ENCODE data around the gene DCD. TPM values are rescaled to one million over a fixed set of nuclear protein-coding genes. Genes with fewer than 3 reads are reported as not detected.

DCD gene
- total RNA-seq, 1 donor from 2014 or later, result not detected

DNA sequence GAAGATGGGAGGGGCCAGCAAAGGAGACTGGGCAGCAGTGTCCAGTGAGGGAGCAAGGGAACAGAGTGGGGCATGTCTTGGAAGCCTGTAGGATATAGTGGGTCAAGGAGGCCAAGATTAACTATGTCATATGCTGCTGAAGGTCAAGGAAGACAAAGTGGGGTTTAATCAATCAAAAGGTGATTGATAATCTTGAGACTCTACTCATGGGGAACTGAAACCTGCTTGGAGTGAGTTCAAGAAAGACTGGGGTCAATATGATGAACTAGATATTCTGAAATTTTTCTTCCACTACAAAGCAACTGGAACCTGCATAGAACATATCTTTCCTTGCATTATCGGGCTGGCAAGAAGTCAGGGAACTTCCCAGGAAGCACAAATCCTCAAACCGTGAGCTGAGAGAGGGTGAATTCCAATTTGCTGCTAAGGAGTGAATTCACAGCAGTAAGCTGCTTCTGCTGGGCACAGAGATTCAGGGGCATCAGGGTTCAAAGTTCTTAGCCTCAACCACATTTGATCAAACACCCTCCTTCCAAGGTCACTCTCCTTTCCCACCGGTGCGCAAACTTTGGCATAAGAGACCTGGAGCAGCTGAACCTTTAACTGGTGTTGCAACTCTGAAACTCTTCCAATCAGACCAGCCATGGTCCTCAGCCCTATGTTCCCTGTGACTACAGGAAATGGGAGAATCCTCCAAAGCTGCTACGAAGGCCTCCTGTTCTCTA, 40.3 kb upstream of the DCD start:
- H3K36me3 Mint-ChIP-seq (ENCODE audit: unreplicated experiment), result peaks cover 4% of the 10 kb centered on the region
- peaks cover 4% of the 10 kb centered on the region for H3K27me3 Mint-ChIP-seq (ENCODE audit: unreplicated experiment)
- peaks cover 9% of the 10 kb centered on the region for H3K4me1 Mint-ChIP-seq (ENCODE audit: low read depth, unreplicated experiment)
- H3K27ac Mint-ChIP-seq (ENCODE audit: unreplicated experiment), result no peak overlapping the region
- H3K9me3 Mint-ChIP-seq (ENCODE audit: unreplicated experiment), result peaks cover 1% of the 10 kb centered on the region
- TF ChIP-seq, protein P1, sequence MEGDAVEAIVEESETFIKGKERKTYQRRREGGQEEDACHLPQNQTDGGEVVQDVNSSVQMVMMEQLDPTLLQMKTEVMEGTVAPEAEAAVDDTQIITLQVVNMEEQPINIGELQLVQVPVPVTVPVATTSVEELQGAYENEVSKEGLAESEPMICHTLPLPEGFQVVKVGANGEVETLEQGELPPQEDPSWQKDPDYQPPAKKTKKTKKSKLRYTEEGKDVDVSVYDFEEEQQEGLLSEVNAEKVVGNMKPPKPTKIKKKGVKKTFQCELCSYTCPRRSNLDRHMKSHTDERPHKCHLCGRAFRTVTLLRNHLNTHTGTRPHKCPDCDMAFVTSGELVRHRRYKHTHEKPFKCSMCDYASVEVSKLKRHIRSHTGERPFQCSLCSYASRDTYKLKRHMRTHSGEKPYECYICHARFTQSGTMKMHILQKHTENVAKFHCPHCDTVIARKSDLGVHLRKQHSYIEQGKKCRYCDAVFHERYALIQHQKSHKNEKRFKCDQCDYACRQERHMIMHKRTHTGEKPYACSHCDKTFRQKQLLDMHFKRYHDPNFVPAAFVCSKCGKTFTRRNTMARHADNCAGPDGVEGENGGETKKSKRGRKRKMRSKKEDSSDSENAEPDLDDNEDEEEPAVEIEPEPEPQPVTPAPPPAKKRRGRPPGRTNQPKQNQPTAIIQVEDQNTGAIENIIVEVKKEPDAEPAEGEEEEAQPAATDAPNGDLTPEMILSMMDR (IDR thresholded peaks at IDR 0.05; ENCODE audit: partially characterized antibody, unreplicated experiment), result no peak
- no peak overlapping the region for H3K4me3 Mint-ChIP-seq (ENCODE audit: unreplicated experiment)
- DNase-seq, result no peak

DNA sequence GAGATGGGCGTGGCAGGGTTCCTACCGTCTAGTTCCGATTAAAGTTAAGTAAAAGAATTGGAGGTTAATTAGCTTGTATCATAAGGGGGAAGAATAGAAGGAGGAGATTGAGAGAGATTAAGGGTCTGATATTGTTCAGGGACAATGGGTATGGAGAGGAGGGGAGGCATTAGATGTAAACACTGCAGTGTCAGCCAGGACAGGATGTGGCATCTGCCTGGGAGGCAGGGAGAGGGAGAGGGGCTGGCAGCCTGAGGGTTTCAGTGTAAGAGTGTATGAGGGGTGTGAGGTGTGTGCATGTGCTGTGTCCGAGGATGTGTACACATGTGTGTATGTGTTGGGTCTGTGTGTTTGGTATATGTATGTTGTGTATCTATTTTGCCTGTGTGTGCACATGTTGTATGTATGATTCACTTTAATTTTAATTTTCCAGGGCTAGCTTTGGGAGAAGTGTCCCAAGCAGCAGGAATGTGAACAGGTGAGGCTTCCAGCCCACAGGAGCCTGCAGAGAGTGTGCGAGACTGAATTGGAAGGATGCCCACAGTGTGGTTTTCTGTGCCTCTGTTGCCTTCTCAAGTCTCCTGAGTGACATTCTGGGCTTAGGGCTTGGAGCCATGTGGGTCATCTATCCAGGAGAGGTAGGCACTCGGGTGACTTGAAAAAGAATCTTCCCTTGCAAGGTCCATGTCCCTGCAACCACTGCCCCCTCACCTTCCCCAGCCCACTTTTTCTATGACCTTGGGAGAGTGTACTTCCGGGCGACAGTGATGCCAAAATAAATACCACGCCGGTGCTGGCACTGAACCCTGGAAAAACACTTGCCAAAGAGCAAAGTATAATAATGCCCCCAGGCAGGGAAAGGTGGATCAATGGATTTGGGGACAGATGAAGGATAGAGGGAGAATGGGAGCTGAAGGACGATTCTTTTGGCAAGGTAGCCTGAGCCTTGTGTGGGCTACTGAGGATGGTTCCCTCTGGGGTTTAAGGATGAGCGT, 36.8 kb upstream of the DCD start:
- H3K9me3 Mint-ChIP-seq (ENCODE audit: unreplicated experiment), result peaks cover 1% of the 10 kb centered on the region
- H3K4me3 Mint-ChIP-seq (ENCODE audit: unreplicated experiment), result no peak overlapping the region

DNA sequence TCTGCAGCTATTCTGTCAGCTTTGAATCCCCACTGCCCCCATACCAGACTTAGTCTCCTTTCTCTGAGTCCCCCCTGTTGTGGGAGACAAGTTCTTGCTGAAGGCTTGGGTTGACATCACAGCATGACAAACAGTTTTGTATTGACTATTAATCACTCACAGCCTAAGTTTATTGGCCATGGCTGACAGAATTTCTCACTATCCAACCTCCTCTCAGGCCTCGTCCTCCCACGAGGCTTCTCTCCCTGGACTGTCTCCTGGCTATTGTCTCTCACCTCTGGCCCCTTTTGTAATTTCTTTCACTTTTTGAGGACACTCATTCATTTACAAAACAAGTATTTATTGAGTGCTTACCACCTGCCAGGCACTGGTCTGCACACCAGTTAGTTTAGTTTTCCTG, 35.2 kb upstream of the DCD start:
- no peak for DNase-seq
- Mint-ChIP-seq H3K4me1 (ENCODE audit: low read depth, unreplicated experiment) (peaks cover 14% of the 10 kb centered on the region), H3K27ac (ENCODE audit: unreplicated experiment) (no peak overlapping the region), H3K36me3 (ENCODE audit: unreplicated experiment) (peaks cover 4% of the 10 kb centered on the region), H3K4me3 (ENCODE audit: unreplicated experiment) (no peak overlapping the region), H3K9me3 (ENCODE audit: unreplicated experiment) (peaks cover 1% of the 10 kb centered on the region), H3K27me3 (ENCODE audit: unreplicated experiment) (peaks cover 4% of the 10 kb centered on the region)
- TF ChIP-seq, protein P1 (IDR thresholded peaks at IDR 0.05; ENCODE audit: partially characterized antibody, unreplicated experiment), result no peak

More for the DNA sequence above, 36.8 kb upstream of the DCD start:
- Mint-ChIP-seq H3K4me1 (ENCODE audit: low read depth, unreplicated experiment) (peaks cover 14% of the 10 kb centered on the region), H3K27me3 (ENCODE audit: unreplicated experiment) (peaks cover 4% of the 10 kb centered on the region), H3K27ac (ENCODE audit: unreplicated experiment) (no peak overlapping the region), H3K36me3 (ENCODE audit: unreplicated experiment) (peaks cover 4% of the 10 kb centered on the region)
- DNase-seq, result no peak
- TF ChIP-seq, protein P1 (IDR thresholded peaks at IDR 0.05; ENCODE audit: partially characterized antibody, unreplicated experiment), result no peak

DNA sequence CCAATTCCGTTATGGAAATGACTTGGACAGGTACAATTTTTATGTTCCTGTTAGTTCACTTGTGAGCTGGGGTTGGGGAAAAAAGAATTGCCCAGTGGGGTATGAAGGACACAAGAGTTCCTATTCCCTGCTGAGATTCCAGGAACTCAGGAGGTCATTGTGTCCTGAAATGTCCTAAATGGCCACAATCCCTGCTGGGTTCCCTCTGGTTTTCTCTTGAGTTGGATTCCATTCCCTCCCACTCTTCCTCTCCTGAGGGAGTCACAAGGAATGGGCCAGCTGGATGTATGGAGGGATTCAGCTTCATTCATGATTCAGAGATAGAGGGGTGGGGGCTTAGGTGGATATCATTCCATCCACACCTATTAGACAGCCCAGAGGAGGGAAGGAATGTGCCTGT, 34.5 kb upstream of the DCD start:
- peaks cover 1% of the 10 kb centered on the region for H3K9me3 Mint-ChIP-seq (ENCODE audit: unreplicated experiment)
- H3K27ac Mint-ChIP-seq (ENCODE audit: unreplicated experiment), result no peak overlapping the region
- TF ChIP-seq, protein P1 (IDR thresholded peaks at IDR 0.05; ENCODE audit: partially characterized antibody, unreplicated experiment), result no peak
- H3K27me3 Mint-ChIP-seq (ENCODE audit: unreplicated experiment), result peaks cover 4% of the 10 kb centered on the region
- no peak for DNase-seq
- H3K36me3 Mint-ChIP-seq (ENCODE audit: unreplicated experiment), result peaks cover 4% of the 10 kb centered on the region
- H3K4me3 Mint-ChIP-seq (ENCODE audit: unreplicated experiment), result no peak overlapping the region
- H3K4me1 Mint-ChIP-seq (ENCODE audit: low read depth, unreplicated experiment), result peaks cover 14% of the 10 kb centered on the region

All from glutamatergic neuron (in vitro differentiated cells).